Adrenal gland (tissue), 5 donors: ENCODE results near the gene RAD23A.

Experiments
- POLR2A ChIP-seq, 2 donors: fragments of 450-650 bp; IDR thresholded peaks; one replicate each; pipeline ENCODE4 v1.6.1; 2017; ENCODE audit warnings: antibody characterized with exemption in 2 of 2, mild to moderate bottlenecking in 2 of 2, moderate library complexity in 1 of 2
- TF ChIP-seq, protein P1 (sequence below), 6 experiments: fragments of 450-650 bp in 4 of 6; fragments of 200-600 bp in 2 of 6; sonication (generic) in 1 of 6; IDR thresholded peaks; 1 replicate in 5 of 6; 2 replicates in 1 of 6; pipeline versions ENCODE4 v1.5.1 to v1.8.0; 2016 to 2021; ENCODE audit warnings: antibody characterized with exemption in 6 of 6, mild to moderate bottlenecking in 2 of 6, moderate library complexity in 1 of 6
- donor health status: DM: no; HTN: no; CAD: no.

- TF ChIP-seq, protein P1, sequence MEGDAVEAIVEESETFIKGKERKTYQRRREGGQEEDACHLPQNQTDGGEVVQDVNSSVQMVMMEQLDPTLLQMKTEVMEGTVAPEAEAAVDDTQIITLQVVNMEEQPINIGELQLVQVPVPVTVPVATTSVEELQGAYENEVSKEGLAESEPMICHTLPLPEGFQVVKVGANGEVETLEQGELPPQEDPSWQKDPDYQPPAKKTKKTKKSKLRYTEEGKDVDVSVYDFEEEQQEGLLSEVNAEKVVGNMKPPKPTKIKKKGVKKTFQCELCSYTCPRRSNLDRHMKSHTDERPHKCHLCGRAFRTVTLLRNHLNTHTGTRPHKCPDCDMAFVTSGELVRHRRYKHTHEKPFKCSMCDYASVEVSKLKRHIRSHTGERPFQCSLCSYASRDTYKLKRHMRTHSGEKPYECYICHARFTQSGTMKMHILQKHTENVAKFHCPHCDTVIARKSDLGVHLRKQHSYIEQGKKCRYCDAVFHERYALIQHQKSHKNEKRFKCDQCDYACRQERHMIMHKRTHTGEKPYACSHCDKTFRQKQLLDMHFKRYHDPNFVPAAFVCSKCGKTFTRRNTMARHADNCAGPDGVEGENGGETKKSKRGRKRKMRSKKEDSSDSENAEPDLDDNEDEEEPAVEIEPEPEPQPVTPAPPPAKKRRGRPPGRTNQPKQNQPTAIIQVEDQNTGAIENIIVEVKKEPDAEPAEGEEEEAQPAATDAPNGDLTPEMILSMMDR (IDR thresholded peaks at IDR 0.05) = no peak
- no peak for TF ChIP-seq POLR2A (IDR thresholded peaks at IDR 0.05)
Observed at GRCh38 chr19:12982648-12983047, 37.0 kb downstream of the RAD23A start.
